SK-N-SH (cell line): Measurements from ENCODE around the gene C1orf210.

Experiments used
- RAD21 ChIP-seq: IDR thresholded peaks from 2 replicates; pipeline ENCODE4 v1.6.1; 2012; ENCODE audit warnings: mild to moderate bottlenecking, low read length
- RFX5 ChIP-seq: IDR thresholded peaks from 2 replicates; pipeline ENCODE4 v1.6.1; 2012; ENCODE audit warnings: mild to moderate bottlenecking, improper control_type of control experiment, low read length
- USF2 ChIP-seq: fragments of 150-350 bp; IDR thresholded peaks from 2 replicates; pipeline ENCODE4 v1.6.1; 2017; ENCODE audit warnings: antibody characterized with exemption, low read length, low read depth, borderline replicate concordance

DNA sequence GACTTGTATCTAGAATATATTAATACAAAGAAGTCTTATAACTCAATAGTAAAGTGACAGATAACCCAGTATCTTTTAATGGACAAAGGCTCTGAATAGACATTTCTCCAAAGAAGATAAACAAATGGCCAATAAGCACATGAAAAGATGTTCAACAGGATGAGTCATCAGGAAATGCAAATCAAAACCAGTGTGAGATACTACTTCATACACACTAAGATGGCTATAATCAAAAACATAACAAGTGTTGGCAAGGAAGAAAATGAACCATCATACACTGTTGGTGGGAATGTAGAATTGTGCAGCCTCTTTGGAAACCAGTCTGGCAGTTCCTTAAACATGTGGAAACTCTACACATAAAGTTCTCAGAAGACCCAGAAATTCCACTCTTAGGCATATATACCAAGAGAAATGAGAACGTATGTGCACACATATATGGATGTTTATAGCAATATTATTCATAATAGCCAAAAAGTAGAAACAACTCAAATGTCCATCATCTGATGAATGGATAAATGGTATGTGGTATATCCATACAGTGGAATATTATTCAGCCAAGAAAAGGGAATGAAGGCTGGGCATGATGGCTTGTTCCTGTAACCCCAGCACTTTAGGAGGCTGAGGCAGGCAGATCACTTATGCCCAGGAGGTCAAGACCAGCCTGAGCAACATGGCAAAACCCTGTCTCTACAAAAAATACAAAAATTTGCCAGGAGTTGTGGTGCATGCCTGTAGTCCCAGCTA lies 42.3 kb upstream of the C1orf210 start:
- TF ChIP-seq RAD21, result no peak
- TF ChIP-seq RFX5, result no peak
- no peak for TF ChIP-seq USF2
